Stimulated activated naive CD8-positive, alpha-beta T cell treated with anti-CD3 and anti-CD28 coated beads, Interleukin-15, Interleukin-2, amounts not matched to agents 100 ng/mL and 50 ng/mL, for 24 hours (primary cell): ENCODE results near the gene RBBP8NL.

Experiments used
- H3K27ac Mint-ChIP-seq: one replicate; pipeline ENCODE4 v1.8.0; 2021; ENCODE audit warnings: mild to moderate bottlenecking, mixed read lengths
- H3K27me3 Mint-ChIP-seq: one replicate; pipeline ENCODE4 v1.8.0; 2021; ENCODE audit warnings: mixed read lengths
- H3K36me3 Mint-ChIP-seq: one replicate; pipeline ENCODE4 v1.8.0; 2021; ENCODE audit warnings: low read depth, mixed read lengths
- H3K4me1 Mint-ChIP-seq: one replicate; pipeline ENCODE4 v1.8.0; 2021; ENCODE audit warnings: low read depth, mixed read lengths
- H3K4me3 Mint-ChIP-seq: one replicate; pipeline ENCODE4 v1.8.0; 2021; ENCODE audit warnings: mild to moderate bottlenecking, mixed read lengths
- H3K9me3 Mint-ChIP-seq: one replicate; pipeline ENCODE4 v1.8.0; 2021; ENCODE audit warnings: mixed read lengths

Gene RBBP8NL

DNA sequence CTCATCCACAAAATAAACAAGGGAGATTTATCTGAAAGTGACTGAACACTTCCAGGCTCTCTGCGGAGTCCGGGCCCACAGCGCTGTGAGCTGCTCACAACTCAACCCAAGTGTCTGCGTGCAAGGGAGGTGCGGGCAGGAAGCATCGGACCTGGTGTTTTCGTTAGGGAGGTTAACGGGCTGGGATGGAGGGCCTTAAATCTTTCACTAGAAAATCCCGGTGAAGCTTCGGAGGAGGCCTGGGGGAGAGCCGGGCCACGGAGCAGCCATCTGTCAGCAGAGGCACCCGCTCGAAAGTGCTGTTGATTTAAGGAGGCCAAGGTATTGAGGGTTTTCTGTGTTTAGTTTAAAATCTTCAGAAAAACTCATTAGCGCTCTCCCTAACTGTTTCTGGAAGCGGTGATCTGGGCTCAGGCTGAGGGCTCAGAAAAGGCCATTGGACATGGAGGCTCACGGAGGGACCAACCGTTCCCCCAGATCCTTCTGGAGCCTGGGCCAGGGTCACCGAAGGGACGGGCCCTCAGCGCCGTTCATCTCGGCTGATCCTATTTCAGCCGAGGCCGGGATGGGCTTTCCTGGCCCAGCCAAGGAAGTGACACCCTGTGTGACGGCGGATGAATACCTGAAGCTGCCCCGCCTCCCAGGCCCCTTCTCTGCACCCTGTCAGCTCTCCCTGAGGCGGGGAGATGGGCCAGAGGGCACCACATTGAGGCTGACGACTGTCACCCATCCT, 27.7 kb upstream of the RBBP8NL start:
- Mint-ChIP-seq H3K4me3 (no peak overlapping the region), H3K4me1 (no peaks in the 10 kb centered on the region), H3K36me3 (no peaks in the 10 kb centered on the region), H3K27me3 (no peaks in the 10 kb centered on the region), H3K9me3 (no peaks in the 10 kb centered on the region), H3K27ac (no peak overlapping the region)

DNA sequence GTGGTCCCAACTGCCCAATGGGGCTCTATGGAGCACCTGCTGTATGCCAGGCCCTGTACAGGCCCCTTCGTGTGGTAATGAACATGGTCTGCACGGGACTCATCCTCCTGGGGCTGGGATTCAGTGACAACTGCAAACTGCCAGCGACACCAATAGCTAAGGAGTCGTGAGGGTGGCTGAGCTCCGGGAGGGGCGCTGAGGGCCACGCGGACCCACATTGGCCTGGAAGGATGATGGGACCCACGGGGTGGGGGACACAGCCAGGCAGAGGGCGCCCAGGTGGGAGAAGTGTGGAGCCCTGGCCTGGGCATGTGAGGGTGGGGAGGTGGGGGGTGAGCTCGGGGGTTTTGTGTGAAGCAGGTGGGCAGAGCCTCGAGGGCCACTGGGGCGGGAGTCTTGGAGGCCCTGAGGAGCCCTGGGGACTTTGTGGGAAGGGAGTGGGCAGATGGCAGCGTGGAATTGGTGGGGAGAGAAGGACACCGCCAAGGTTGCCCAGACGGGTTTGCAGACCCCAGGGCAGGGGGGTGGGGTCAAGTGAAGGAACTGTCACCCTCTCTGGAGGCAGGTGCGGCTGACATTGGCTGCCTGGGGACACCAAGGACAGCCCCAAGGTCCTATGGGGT, 26.0 kb upstream of the RBBP8NL start:
- Mint-ChIP-seq H3K27me3 (no peaks in the 10 kb centered on the region), H3K27ac (no peak overlapping the region), H3K4me3 (no peak overlapping the region), H3K36me3 (no peaks in the 10 kb centered on the region), H3K4me1 (no peaks in the 10 kb centered on the region), H3K9me3 (no peaks in the 10 kb centered on the region)

DNA sequence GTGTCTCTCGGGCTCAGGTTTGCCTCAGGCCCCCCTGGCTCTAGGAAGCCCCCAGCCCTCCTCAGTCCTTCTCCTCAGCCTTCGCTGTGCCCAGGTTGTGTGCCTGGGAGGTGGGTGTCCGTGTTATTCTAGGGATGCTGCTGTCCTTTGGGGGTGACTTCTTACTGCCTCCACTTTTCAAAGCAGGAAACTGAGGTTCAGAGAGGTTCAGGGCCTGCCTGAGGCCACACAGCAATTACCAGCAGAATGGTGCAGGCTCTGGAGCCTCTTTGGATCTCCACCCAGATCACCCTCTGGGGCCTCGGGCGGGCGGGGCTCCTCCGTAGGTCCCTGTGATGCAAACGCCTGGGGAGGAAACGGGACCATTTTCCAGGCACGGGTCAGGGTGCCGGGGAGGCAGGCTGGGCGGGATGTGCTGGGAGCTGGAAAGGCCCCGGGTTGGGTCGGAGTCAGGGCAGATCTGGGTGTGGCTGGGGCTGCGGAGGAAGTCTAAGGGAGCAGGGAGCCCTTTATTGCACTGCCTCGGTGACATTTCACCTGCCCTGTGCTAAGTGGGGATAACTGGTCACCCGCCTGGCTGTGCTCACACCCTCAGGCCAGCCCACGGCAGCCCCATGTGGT, 25.2 kb upstream of the RBBP8NL start:
- Mint-ChIP-seq H3K36me3 (no peaks in the 10 kb centered on the region), H3K4me3 (no peak overlapping the region), H3K27ac (no peak overlapping the region), H3K27me3 (no peaks in the 10 kb centered on the region), H3K4me1 (no peaks in the 10 kb centered on the region), H3K9me3 (no peaks in the 10 kb centered on the region)

DNA sequence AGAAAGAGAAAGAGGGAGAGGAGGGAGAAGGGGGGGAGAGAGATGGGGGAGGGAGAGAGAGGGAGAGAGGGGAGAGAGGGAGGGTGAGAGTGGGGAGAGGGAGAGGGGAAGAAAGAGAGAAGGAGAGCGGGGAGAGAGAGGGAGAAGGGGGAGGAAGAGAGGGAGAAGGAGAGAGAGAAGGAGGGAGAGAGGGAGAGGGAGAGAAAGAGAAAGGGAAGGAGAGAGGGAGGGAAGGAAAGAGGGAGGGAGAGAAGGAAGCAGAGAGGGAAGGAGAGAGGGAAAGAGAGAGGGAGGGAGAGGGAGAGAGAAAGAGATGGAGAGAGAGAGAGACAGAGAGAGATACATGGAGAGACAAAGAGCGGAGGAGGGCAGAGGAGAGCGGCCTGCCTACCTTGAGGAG, 24.6 kb upstream of the RBBP8NL start:
- Mint-ChIP-seq H3K9me3 (no peaks in the 10 kb centered on the region), H3K4me3 (no peak overlapping the region), H3K4me1 (no peaks in the 10 kb centered on the region), H3K36me3 (no peaks in the 10 kb centered on the region), H3K27ac (no peak overlapping the region), H3K27me3 (no peaks in the 10 kb centered on the region)

DNA sequence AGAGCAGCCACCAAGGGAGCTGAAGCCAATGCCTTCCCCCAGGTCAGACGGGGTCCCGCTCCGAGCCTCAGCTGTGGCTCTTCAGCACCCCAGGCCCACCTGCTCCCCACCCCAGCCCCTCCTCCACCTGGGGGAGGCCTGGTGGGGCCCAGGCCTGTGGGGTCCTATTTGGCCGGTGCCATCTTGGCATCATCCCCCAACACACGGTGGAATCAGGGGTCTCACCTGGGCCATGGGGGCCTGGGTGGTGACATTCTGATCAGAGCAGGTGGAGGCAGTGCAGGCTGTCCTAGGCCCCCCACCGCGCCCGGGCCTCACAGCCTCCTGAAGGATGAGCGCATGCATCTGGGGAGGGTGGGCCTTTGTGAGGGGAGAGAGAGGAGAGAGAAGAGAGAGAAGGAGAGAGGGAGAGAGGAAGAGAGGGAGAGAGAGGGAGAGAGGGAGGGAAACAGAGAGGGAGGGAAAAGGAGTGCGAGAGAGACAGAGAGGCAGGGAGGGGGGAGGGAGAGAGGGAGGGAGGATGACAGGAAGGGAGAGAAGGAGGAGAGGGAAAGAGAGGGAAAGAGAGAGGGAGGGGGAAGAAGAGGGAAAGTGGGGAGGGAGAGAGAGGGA, 23.9 kb upstream of the RBBP8NL start:
- no peak overlapping the region for H3K27ac Mint-ChIP-seq
- no peaks in the 10 kb centered on the region for H3K27me3 Mint-ChIP-seq
- H3K4me1 Mint-ChIP-seq: no peaks in the 10 kb centered on the region
- no peaks in the 10 kb centered on the region for H3K36me3 Mint-ChIP-seq
- H3K4me3 Mint-ChIP-seq: no peak overlapping the region
- H3K9me3 Mint-ChIP-seq: no peaks in the 10 kb centered on the region

DNA sequence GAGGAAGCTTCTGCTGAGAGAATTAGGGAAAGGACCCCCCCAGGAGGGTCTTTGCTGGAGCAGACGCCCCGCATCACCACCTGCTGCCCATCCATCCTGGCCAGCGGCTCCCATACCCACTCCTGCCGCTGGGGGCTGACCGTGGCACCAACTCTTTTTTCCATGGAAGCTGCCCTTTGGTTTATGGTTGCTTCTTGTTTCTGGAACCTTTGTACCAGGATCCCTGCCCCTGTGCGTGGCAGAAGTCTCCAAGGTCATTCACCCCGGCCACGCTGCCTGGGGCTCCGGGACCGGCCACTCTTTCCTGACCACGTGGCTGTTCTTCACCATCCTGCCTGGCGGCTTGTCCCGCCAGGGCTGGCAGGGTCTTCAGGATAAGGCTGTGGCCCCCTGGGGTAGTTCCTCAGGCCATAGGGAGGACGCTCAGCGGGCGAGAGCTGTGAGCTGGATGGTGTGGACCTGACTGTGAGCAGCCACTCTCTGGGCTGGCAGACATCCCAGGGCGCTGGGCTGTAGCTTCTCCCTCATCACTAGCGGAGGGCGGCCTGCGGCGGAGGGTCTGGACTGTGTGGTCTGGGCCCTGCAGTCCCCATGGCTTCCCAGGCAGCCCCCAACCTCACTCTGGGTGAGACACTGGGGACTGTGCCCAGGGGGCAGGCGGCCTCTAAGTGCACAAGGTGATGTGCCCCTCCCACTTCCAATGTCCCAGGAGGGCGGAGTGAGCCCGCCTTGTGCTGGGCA, 22.8 kb upstream of the RBBP8NL start:
- no peaks in the 10 kb centered on the region for H3K27me3 Mint-ChIP-seq
- no peaks in the 10 kb centered on the region for H3K36me3 Mint-ChIP-seq
- no peak overlapping the region for H3K27ac Mint-ChIP-seq
- no peak overlapping the region for H3K4me3 Mint-ChIP-seq
- no peaks in the 10 kb centered on the region for H3K9me3 Mint-ChIP-seq
- H3K4me1 Mint-ChIP-seq: no peaks in the 10 kb centered on the region

DNA sequence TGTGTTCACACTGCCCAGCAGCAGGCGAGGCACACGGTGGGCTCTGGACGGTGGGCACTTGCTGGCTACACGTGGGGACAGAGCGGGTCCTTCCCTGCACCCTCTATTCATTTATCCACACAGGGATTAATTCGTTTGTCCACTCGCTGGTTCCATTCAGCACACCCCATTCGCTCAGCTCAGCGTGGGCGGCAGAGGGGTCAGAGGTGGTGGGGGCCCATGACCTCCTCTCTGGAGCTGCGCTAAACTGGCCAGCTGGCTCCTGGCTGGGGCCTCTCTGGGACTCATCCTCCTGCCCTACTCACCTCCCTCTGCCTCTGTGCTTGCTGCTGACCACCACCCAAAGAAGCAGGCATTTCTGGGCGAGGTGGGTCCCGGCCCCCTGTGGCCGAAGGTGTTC, 21.4 kb upstream of the RBBP8NL start:
- no peak overlapping the region for H3K27ac Mint-ChIP-seq

DNA sequence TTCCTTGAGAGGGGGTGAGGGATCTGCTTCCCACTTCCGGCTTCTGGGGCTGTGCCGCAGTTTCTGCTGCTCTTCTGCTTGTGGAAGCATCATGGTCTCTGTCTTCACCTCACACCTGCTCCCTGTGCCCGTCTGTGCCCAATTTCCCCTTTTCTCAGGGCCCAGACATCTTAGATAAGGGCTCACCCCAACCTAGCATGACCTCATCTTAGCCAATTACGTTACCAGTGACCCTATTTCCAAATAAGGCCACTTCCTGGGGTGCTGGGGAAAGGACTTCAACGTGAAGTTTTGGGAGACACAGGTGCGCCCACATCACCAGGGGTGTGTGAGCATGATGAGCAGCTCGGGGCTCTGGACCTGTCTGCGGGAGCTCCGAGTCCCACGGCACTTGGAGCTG, 20.7 kb upstream of the RBBP8NL start:
- Mint-ChIP-seq H3K36me3 (no peaks in the 10 kb centered on the region), H3K9me3 (no peaks in the 10 kb centered on the region), H3K27me3 (no peaks in the 10 kb centered on the region), H3K4me1 (no peaks in the 10 kb centered on the region), H3K4me3 (no peak overlapping the region), H3K27ac (no peak overlapping the region)

More for the DNA sequence above, 21.4 kb upstream of the RBBP8NL start:
- Mint-ChIP-seq H3K4me3 (no peak overlapping the region), H3K27me3 (no peaks in the 10 kb centered on the region), H3K4me1 (no peaks in the 10 kb centered on the region), H3K9me3 (no peaks in the 10 kb centered on the region), H3K36me3 (no peaks in the 10 kb centered on the region)

DNA sequence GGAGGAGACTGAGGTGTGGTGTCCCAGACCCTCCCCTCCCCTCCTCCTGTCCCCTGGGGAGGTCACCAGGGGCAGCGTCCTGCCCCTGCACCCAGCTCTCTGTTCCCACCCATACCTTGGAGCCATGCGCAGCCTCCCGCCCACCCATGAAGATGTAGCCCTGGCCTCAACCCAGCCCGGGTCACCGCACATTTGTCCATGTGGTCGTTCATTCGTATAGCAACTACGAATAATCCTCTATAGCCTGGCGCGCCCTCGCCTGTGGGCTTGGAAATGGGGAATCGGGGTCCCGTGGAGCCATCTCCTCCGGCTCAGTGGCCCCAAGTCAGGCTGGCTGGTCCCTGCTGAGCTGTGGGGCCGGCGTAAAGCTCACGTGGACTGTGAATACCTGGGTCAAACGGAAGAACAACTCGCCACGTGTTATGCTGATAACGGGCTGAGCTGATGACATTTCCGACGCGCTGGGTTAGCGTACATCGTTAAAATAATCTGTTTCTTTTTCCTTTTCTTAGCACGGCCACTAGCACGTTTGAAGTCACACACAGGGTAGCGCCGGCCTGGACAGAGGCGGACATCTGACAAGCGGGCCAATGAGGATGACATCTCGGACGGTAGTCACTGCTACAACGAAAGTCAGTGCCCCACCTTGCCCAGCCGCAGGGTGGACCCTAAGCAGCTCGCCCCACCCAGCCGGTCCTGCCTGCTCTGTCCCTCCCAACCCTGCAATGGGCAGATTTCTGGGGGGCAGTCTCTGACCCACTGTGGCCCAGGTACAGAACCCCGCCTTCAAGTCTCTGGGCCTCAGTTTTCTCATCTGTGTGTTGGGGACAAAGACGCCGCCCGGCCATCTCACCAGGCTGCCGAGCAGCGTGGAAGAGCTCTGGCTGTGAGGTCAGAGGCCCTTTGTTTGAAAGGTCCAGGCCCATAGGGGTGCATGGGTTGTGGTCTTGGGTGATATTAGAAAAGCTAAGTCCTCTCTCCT, 19.8 kb upstream of the RBBP8NL start:
- H3K9me3 Mint-ChIP-seq: no peaks in the 10 kb centered on the region

DNA sequence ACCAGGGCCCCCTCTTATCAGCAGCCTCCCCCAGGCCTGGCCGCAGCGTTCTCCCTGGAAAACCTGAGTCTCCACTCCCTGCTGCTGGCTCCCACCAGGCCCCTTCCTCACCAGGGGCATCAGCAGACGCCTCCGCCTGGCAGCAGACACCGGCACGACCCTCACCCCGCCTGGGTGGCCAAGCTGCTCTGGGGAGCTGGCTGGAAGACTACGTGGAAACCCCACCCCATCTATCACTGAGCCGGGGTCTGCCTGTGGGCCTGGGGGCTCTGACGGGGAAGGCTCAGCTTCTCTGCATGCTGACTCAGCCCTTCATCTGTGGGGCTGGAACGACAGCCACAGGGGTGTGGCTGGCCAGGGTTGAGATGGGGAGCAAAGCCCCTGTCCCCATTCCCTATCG, 19.1 kb upstream of the RBBP8NL start:
- H3K36me3 Mint-ChIP-seq: no peaks in the 10 kb centered on the region
- no peaks in the 10 kb centered on the region for H3K27me3 Mint-ChIP-seq
- H3K9me3 Mint-ChIP-seq: no peaks in the 10 kb centered on the region
- H3K4me3 Mint-ChIP-seq: no peak overlapping the region
- no peaks in the 10 kb centered on the region for H3K4me1 Mint-ChIP-seq
- no peak overlapping the region for H3K27ac Mint-ChIP-seq

More for the DNA sequence above, 19.8 kb upstream of the RBBP8NL start:
- Mint-ChIP-seq H3K27ac (no peak overlapping the region), H3K4me3 (no peak overlapping the region), H3K36me3 (no peaks in the 10 kb centered on the region), H3K4me1 (no peaks in the 10 kb centered on the region), H3K27me3 (no peaks in the 10 kb centered on the region)

DNA sequence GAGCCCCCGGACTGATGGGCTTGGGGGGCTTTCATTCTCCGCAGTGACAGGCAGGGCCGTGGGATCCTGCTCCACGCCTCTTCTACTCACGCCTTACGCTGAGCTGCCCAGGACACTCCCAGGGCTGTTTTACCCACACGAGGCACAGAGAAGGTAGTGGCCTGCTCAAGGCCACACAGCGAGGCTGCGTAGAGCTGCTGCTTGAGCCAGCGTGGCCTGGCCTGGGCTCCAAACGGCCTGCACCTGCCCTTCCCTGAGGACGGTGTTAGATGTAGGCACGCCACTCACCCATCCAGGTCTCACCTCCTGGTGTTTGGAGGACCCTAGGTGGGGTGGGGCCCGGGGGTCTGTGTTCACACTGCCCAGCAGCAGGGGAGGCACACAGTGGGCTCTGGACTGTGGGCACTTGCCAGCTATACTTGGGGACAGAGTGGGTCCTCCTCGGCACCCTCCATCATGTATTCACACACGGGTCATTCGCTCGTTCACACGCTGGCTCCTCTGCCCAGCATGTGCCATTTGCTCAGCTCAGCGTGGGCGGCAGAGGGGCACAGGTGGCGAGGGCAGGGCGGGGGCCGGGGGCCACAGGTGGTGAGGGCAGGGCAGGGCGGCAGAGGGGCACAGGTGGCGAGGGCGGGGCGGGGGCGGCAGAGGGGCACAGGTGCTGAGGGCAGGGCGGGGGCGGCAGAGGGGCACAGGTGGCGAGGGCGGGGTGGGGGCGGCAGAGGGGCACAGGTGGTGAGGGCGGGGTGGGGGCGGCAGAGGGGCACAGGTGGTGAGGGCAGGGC, 18.4 kb upstream of the RBBP8NL start:
- no peaks in the 10 kb centered on the region for H3K9me3 Mint-ChIP-seq
- H3K4me1 Mint-ChIP-seq: no peaks in the 10 kb centered on the region
- H3K27me3 Mint-ChIP-seq: no peaks in the 10 kb centered on the region
- H3K36me3 Mint-ChIP-seq: no peaks in the 10 kb centered on the region
- no peak overlapping the region for H3K27ac Mint-ChIP-seq
- H3K4me3 Mint-ChIP-seq: no peak overlapping the region

DNA sequence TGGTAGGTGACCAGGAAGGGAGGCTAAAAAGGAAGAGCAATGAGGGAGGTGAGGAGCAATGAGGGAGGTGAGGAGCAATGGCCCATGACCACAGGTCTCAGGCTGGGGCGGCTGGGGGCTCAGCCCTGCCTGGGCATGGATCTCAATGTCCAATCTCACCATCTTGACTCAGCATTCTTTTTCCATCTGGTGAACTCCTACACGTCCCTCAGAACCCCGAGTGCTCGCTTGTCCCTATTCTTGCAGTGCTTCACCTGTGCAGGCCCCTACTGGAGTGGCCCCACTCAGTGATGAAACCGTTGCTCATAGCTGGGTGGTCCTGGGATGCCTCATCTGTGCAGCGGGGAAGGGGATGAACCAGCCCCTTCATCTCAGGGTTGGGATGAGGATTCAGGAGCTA, 16.9 kb upstream of the RBBP8NL start:
- H3K4me1 Mint-ChIP-seq: no peaks in the 10 kb centered on the region
- no peak overlapping the region for H3K27ac Mint-ChIP-seq
- H3K4me3 Mint-ChIP-seq: no peak overlapping the region
- no peaks in the 10 kb centered on the region for H3K9me3 Mint-ChIP-seq
- no peaks in the 10 kb centered on the region for H3K36me3 Mint-ChIP-seq
- H3K27me3 Mint-ChIP-seq: no peaks in the 10 kb centered on the region

DNA sequence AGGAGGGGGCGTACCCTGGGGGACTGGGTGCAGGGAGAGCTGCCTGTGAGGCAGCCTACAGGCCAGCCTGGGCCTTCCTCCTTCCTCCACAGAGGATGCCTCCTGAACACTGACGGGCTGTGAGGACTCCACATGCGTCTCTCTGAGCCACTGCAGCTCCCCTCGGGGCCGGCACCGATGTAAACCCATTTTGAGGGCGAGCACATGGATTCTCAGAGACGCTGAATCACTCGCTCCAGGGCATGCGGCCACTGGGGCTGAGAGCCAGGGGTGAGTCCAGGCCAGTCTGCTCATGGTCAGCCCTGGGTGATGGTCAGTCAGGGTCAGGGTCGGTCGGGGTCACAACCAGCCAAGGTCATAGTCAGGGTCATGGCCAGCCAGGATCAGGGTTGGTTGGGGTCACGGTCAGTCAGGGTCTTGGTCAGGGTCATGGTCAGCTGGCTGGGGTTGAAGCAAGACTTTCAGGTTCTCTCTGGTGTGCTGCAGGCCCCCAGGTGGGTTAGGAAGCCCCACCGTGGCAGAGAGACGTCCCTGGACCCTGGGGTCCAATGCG, 14.7 kb upstream of the RBBP8NL start:
- Mint-ChIP-seq H3K4me3 (no peak overlapping the region), H3K36me3 (no peaks in the 10 kb centered on the region), H3K27ac (no peak overlapping the region), H3K9me3 (no peaks in the 10 kb centered on the region), H3K4me1 (no peaks in the 10 kb centered on the region), H3K27me3 (no peaks in the 10 kb centered on the region)
